HG03571 (cell line): ENCODE results near the gene LPAR1.

Experiments used
- ATAC-seq: cut with Tn5 transposase; IDR thresholded peaks from one replicate; pipeline ENCODE4 v1.9.1; 2021; ENCODE audit not compliant: unreplicated experiment

LPAR1 gene

DNA sequence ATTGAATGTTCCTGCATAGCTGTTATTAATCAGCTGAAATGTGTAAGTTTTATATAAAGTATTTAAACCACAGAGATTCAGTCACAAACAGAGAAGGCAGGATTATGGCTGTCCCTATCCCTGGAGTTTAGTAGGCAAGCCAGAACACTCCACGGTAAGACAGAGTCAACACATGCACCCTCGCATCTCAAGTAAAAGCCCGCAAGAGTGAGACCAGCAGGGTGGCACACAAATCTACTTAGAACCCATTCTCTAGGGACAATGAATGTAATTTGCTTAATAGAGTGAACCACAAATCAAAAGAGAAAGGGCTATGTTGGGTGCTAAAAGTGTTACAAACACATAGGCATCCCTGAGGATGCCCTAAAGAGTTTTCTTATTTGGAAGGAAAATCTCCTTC lies 35.1 kb downstream of the LPAR1 start:
- no peak for ATAC-seq

DNA sequence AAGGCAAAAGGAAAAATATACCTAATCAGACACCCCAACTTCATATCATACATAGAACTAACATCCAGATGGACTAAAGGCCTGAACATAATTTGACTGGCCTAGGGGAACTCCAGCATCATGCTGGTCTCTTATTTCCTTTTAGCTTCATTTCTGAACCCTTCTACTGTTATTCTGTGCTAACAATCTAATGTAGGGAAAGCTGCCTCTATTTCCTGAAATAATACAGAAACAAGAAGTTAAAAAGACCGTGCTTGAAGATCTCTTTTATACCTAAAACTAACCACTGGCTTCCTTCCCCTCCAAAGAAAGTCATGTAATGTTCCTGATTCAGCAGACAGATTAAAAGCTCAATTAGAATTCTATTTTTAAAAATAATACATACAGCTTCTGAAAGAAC lies 36.7 kb downstream of the LPAR1 start:
- ATAC-seq = no peak

DNA sequence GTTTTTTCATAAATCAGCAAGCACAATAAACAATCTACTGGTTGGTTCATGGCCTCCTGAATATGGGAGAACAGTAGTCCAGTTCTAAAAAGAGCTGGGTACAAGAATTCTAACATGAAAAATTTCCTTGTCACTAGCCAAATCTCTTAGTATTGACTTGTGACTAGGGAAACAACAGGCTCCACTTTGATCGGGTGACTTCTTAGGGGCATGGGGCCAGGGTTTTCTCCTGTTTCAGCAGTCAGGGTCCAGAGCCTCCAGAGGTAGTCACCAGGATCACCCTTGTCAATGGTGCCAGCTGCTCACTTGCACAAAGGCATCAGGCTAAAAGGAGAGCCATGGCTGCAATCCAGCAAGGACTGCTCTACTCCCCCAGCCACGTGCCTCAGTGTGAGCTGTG lies 38.1 kb downstream of the LPAR1 start:
- ATAC-seq = no peak

DNA sequence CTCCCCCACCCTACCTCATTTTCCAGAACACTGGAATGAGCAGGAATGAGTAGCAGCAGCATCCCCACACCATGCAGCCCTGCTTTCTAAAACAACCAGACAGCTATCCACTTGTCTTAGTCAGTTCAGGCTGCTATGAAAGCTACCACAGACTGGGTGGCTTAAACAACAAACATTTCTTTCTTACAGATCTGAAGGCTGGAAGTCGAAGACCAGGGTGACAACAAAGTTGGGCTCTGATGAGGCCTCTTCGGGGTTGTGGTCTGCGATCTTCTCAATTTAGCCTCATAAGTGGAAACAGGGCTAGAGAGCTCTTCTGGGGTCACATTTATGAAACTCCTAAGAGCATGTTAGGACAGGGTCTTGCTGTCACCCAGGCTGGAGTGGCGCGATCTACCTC lies 38.9 kb downstream of the LPAR1 start:
- ATAC-seq = no peak

DNA sequence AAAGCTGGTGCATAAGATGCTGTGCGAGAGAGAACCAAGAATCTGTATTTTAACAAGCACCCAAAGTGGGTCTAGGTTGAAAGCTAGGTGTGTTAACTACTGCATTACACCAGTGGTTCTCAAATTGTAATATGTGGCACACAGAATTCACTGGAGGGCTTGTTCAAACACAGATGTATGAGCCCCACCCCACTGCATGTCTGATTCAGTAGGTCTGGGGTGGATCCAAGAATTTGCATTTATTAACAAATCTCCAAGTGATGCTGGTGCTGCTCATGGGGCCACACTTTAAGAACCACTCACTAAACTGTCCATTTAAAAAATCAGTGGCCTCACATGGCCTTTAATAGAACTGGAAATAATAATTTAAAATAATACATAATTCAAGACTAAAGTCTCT lies 40.4 kb downstream of the LPAR1 start:
- ATAC-seq = no peak

DNA sequence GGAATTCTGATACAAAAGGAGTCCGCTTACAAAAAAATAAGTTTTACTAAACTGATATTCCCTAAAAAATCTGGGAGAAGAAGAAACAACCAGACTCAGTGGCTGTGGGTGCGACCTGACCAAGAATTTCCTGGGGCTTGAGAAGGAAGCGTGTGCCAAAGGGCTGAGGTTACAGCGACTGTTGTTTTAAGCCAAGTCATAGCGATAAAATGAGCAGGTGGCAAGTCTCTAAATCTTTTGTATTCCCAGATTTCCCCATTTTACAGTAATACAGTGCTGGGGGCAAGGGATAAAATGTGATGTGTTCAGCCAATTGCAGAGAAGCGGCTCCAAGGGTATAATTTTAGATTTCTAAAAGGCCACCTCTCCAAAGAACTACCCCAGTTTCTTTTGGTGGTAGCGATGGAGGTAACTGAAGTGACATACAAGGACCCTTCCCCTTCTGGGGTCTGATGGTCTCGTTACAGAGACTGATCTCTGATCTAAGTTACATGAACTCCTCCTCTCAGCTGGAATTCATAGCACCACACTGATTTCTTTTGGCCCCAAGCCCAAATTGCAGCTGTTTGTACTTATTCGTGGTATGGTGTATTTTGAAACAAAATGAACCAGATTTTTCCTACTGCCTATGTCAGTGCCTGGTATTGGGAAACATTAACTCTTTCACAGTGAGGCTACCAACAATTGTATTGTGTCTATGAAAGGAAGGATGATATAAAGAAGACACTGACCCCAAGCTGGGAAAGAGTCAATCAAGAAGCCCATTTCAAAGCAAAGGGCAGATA lies 41.6 kb downstream of the LPAR1 start:
- no peak for ATAC-seq

DNA sequence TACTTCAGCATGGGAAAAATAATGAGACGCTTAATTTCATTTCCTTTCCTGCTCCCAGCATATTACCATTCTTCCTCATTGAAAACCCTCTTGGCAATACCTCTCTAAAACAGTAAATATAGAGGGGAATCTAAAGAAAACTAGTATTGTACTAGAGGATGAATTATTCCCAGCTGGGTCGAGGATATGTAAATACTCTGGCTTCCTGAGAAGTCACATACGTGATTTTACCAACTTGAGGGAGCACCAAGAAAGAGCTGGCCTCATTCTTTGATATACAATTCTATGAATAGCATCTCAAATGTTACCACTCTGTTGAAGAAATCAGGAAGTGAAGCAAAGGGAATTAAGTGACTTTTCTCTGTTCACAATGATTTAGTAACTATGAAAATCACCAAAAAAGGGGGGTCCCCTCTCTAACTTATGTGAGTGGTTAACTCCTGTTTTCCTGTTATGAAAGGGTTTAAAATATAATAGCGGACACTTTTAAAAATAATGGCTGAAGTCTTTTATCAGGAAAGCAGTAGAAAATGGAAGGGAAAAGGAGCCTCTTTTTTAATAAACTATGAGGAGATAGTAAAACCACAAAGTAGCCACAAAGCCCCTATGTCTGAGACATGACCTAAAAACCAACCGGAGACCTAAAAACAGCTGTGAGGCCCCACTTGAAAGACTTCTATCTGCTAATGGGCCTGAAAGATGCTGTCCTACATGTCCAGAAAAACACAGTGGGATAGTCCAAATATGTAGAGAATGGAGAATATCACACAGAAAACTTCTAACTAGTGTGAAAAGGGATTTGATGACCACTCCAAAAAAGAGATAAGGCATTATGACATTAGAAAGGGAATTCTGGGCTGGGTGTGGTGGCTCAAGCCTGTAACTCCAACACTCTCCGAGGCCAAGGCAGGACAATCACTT lies 42.6 kb downstream of the LPAR1 start:
- no peak for ATAC-seq

DNA sequence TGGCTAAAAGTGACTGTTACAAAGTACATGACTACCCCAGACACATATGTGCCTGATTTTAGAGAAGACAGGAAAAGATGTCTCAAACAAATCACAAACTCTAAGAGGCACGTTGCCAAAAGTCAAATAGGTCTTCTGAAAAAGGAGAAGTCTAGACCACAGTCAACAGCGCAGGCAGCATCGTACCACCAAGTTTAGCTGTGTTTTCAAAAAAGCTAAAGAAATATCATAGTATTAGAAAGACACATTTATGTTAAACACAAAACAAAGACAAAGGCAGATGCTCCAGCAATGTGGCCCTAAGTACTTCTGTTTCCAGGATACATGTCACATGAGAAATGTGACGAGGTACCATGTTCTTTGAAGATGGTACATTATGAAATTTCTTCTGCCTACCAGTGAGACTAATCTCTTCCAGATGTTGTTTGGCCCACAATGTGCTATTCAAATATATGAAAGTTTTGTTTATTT lies 43.5 kb downstream of the LPAR1 start:
- no peak for ATAC-seq

DNA sequence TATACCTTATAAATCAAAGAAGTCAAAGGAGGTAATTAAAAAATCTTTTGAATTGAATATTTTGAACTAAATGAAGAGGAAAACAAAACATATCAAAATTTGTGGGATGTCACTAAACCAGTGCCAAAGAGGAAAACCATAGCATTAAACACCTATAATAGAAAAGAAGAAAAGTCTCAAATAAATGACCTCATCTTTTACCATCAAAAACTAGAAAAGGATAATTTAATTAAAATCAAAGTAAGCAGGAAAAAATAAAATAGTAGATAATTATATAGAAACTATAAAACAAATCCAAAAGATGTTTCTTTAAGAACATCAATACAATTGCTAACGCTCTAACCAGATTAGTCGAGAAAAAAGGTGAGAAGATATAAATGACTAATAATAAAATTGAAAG lies 47.8 kb downstream of the LPAR1 start:
- no peak for ATAC-seq

DNA sequence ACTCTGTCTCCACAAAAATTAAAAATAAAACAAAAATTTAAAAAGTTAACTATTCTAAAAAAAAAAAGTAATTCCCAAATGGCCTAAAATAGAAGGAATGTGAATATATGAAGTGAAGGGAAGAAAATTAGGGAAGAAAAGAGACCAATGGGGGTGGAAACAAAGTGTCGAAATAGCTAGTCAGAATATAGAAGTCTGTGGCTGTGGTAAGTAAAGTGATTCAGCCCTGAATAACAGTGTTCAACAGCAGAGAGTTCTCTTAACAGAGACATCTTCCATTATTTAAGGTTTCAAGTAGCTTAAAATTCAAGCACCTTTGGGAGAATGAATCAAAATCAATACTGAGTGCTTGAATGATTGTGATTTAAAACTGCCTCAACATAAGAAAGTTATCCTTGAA lies 51.7 kb downstream of the LPAR1 start:
- ATAC-seq = no peak

DNA sequence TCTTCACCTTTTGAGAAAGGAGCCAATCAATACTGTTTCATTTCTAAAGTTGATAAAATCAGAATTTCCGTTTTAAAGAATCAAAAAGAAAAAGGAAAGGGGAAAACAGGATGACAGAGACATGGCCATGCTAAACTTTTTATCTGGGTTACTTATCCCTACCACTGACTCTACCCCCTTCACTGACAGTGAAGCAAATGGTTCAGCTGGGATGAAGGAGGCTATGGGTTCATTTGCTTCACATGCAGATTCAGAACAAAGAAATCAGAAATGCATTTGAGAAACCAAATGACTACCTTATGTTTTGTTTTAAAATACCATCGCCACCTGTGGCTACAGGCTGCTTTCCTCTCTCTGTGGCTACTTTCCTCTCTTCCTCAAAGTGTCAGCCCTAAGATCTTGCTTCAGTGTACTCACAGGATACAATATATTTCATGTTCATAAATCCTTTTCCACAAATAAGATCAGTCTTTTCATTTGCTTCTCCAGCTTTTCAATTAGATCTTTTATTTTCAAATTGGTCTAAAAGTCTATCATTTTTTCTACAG lies 53.3 kb downstream of the LPAR1 start:
- no peak for ATAC-seq

DNA sequence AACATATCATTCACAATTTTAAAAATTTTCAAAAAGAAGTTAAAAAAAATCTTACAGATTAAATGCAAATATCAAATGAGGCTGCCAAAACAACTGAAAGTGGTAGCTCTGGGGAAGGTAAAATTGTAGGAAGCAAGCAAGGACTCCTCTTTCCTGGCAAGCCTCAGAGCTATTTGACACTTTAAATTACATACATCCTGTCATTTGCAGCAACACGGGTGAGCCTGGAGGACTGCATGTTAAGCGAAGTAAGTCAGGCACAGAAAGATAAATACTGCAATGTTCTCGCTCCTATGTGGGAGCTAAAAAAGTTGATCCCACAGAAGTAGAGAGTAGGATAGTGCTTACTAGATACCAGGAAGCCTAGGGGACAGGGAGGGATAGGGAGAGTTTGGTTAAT lies 58.0 kb downstream of the LPAR1 start:
- no peak for ATAC-seq

DNA sequence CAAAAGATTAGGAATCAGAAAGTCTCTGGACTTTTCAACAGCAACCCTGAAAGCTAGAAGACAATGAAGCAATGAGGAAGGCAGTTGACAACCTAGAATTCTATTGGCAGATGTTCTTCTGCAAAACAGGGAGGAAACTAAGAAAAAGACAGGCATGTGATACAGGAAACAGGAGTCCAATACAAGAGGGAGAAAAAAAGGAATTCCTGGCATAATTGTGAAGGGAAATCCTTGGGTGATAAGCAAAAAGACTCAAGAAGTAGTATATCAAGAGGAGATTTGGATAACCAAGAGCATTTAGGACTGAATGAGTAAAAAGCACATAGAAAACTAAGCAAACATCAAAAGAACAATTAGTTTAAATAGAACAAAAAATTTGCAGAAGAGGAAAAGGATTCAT lies 58.6 kb downstream of the LPAR1 start:
- ATAC-seq = no peak

DNA sequence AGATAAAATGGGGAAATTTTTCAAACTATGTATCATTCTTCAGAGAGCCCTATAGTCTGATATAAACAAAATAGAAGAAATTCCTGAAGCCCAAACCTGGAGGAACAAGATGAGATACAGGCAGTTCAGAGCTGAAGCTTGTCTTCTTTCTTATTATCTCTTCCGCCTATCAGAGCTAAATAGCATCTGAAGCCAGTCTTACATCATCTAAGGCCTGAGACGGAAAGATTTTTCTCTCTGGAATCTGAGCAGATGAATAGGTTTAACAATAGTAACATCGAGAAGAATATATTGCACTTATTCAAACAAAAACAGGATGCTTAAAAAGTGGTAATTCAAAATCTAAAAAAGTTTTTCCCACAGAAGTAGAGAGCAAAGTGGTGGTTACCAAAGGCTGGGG lies 59.8 kb downstream of the LPAR1 start:
- no peak for ATAC-seq

DNA sequence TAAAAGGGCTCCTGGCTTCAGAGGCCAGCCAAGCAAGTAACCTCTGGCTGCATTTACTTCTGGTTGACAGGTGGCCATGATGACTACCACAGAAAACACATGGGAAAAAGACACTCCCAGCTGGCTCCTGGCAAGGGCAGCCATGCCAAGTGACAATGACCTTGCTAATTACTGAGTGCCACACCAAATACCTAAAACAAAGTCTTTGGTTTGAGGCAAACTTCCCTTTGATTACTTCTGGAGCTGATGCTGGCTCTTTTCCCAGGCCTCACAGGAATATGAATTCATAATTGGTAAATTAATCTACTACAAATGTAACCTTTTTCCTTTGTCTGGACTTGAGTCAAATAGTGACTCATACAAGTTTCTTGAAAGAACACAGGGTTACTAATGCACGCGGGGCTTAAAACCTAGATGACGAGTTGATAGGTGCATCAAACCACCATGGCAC lies 61.0 kb downstream of the LPAR1 start:
- ATAC-seq = no peak

DNA sequence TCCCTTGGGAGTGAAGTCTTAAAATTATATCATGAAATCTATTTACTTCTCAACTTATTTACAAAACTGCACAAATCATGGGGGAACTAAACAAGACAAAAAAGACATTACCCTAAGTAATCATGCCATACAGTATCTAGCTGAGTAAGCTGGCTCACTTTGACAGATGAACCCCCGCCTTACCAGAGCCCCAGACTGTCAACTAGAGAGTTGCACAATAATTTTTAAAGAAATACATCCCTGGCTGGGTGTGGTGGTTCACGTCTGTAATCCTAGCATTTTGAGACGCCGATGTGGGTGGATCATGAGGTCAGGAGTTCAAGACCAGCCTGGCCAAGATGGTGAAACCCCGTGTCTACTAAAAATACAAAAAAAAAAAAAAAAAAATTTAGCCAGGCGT lies 62.3 kb downstream of the LPAR1 start:
- ATAC-seq = no peak

DNA sequence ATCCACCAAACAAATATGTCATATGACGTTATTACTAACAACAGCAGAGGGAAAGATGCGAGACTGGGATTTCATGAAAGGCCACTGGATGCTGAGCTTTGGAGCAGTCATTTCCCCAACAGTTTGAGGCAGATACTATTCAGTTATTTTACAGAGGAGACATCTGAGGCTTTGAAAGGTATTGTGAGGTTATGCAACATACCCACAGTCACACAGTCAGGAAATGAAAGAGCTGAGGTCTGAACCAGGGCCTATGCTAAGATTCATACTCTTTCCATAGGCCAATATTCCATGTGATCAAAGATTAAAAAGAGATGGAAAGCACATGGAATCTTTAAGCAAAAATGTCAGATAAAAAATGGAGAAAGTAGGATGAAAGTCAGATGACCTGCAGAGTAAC lies 63.0 kb downstream of the LPAR1 start:
- no peak for ATAC-seq

DNA sequence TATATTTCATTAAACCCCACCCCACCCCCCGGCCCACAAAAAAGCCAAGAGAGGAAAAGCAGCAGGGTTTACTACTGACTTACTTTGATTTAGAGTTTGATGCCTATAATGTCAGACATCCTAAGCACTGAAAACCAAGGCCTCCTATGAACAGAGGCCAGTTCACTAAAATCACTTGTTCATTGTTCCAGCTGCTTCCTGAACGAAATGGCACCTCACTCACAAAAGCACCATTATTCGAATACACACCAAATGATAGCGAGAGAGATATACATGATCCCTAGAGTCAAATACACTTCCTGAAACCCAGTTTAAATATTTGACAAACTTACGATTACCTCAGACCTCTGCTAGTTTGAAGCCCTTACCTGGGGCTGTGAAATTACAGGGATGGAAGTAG lies 66.6 kb downstream of the LPAR1 start:
- ATAC-seq = no peak

DNA sequence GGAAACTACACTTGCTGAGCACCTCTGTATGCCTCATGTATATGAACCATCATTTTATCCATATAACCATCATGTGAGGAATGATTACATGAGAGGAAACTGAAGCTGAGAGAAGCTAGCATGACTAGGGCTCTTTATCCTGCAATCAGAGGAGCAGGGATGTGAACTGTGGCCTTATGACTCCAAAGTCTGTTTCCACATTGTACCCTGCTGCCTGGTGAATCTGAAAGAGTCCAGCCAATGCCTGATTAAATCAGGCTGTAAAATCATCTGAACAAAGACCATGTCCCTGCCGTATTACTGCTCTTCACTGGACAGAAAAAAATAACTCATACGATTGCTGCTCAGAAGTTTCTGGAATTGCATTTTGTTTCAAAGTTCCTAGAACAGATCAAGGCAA lies 67.0 kb downstream of the LPAR1 start:
- no peak for ATAC-seq

DNA sequence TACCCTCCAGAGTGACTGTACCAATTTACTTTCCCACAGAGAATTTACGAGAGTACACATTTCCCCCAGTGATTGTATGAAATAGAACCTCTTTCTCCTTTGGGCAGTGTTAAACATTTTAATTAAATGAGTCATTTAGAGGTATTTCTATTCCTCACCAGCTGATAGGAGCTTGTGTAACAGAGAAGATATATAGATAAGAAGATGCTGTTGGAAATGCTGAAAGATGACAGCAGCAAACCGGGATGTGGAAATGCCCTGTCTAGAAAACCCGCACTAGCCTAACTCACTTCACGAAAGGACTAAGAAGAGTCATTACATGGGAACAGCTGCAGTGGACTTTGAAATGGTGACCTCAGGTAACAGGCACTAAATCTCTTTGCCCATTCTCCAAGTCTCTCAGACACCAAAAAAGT lies 68.3 kb downstream of the LPAR1 start:
- ATAC-seq = no peak

DNA sequence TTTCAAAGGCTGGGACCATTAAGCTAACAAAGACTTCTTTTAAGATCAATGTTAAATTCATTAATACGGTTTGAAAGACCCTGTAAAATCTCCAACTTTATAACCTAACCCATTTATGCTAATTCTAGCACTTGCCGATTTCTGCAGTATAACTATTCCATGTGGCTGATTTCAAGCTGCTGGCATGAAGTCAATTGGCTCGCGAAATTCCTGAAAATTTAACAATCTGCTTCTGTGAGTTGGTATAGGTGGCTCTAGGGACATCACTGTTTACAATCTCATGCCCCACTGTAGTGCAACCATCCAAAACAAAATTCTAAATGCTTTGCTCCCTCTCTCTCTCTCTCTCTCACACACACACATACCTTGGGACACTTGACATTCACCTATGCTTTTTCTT lies 70.2 kb downstream of the LPAR1 start:
- ATAC-seq = no peak

DNA sequence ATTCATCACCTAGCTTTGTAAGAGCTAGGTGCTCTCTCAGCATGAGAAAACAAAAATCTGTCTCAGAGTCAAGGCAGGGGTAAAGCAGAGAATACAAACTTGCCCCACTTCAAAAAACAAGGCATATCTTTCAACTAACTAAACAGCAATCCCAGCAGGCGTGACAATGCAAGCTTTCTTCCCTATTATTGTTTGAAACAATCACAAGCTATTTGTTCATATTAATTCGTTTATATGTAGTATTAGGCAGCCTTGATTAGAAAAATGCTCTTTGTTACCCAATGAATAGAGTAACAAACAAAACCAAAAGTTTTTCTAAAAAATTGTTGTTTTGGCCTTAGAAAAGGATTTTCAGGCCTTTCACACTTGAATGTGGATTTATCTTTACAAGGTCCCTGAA lies 71.1 kb downstream of the LPAR1 start:
- ATAC-seq = no peak
